ENCODE data around the gene DNAH8.

GRCh38 chr6:38728203-38728602, 13.1 kb downstream of the DNAH8 start:
- TF ChIP-seq, protein P1, sequence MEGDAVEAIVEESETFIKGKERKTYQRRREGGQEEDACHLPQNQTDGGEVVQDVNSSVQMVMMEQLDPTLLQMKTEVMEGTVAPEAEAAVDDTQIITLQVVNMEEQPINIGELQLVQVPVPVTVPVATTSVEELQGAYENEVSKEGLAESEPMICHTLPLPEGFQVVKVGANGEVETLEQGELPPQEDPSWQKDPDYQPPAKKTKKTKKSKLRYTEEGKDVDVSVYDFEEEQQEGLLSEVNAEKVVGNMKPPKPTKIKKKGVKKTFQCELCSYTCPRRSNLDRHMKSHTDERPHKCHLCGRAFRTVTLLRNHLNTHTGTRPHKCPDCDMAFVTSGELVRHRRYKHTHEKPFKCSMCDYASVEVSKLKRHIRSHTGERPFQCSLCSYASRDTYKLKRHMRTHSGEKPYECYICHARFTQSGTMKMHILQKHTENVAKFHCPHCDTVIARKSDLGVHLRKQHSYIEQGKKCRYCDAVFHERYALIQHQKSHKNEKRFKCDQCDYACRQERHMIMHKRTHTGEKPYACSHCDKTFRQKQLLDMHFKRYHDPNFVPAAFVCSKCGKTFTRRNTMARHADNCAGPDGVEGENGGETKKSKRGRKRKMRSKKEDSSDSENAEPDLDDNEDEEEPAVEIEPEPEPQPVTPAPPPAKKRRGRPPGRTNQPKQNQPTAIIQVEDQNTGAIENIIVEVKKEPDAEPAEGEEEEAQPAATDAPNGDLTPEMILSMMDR (IDR thresholded peaks at IDR 0.05 in 8 of 11, conservative IDR thresholded peaks at IDR 0.05 in 3 of 11), result no peak
- TF ChIP-seq POLR2A (IDR thresholded peaks at IDR 0.05) (no peak), POLR2AphosphoS5 (IDR thresholded peaks at IDR 0.05) (no peak)

Measured in spleen (tissue), 7 donors.